Muscle layer of duodenum (tissue), 2 donors: ENCODE data around the gene GHRH.

Experiments used
- H3K27ac ChIP-seq: one replicate; pipeline ENCODE4 v1.7.0; 2013; ENCODE audit warnings: mild to moderate bottlenecking, low read length
- H3K27me3 ChIP-seq: one replicate; pipeline ENCODE4 v1.7.0; 2013; ENCODE audit warnings: low read depth, mild to moderate bottlenecking, control low read depth, low read length
- H3K36me3 ChIP-seq, 2 donors: one replicate each; pipeline ENCODE4 v1.7.0; 2013; ENCODE audit warnings: low read length in 2 of 2, control low read depth in 1 of 2, mild to moderate bottlenecking in 1 of 2; ENCODE audit not compliant: insufficient read depth in 2 of 2, control insufficient read depth in 1 of 2
- H3K4me1 ChIP-seq, 2 donors: one replicate each; pipeline ENCODE4 v1.7.0; 2013; ENCODE audit warnings: low read length in 2 of 2, mild to moderate bottlenecking in 2 of 2, control low read depth in 1 of 2, moderate library complexity in 1 of 2; ENCODE audit not compliant: insufficient read depth in 2 of 2, control insufficient read depth in 1 of 2
- H3K4me3 ChIP-seq, 2 donors: one replicate each; pipeline ENCODE4 v1.7.0; 2013; ENCODE audit warnings: low read length in 2 of 2, low read depth in 1 of 2, mild to moderate bottlenecking in 1 of 2
- H3K9me3 ChIP-seq, 2 donors: one replicate each; pipeline ENCODE4 v1.7.0; 2013; ENCODE audit warnings: low read length in 2 of 2, control low read depth in 1 of 2, mild to moderate bottlenecking in 1 of 2; ENCODE audit not compliant: control insufficient read depth in 1 of 2
- donor health status: healthy.

Gene GHRH

GRCh38 chr20:37233548-37234253 lies 27.9 kb downstream of the GHRH start:
- Histone ChIP-seq H3K27ac (no peak overlapping the region), H3K4me3 (no peak overlapping the region), H3K36me3 (peaks cover 82 to 90% of the 10 kb centered on the region in 2 donors), H3K4me1 (peaks cover 0 to 4% of the 10 kb centered on the region in 2 donors), H3K9me3 (no peaks in the 10 kb centered on the region), H3K27me3 (no peaks in the 10 kb centered on the region)

GRCh38 chr20:37231947-37232630 lies 29.5 kb downstream of the GHRH start:
- Histone ChIP-seq H3K4me1 (peaks cover 0 to 9% of the 10 kb centered on the region in 2 donors), H3K36me3 (peaks cover 89% of the 10 kb centered on the region in 2 donors), H3K9me3 (no peaks in the 10 kb centered on the region)

GRCh38 chr20:37230200-37230599 lies 31.4 kb downstream of the GHRH start:
- Histone ChIP-seq H3K4me3 (no peak overlapping the region), H3K9me3 (no peaks in the 10 kb centered on the region), H3K27ac (no peak overlapping the region), H3K4me1 (peaks cover 0 to 15% of the 10 kb centered on the region in 2 donors), H3K36me3 (peaks cover 86 to 89% of the 10 kb centered on the region in 2 donors), H3K27me3 (no peaks in the 10 kb centered on the region)

More at GRCh38 chr20:37231947-37232630, 29.5 kb downstream of the GHRH start:
- H3K27me3 ChIP-seq = no peaks in the 10 kb centered on the region
- H3K27ac ChIP-seq = no peak overlapping the region
- no peak overlapping the region for H3K4me3 ChIP-seq

- no peak overlapping the region for H3K27ac ChIP-seq
- H3K36me3 ChIP-seq = peaks cover 87 to 89% of the 10 kb centered on the region in 2 donors
- no peaks in the 10 kb centered on the region for H3K9me3 ChIP-seq
- no peaks in the 10 kb centered on the region for H3K27me3 ChIP-seq
- peaks cover 0 to 15% of the 10 kb centered on the region in 2 donors for H3K4me1 ChIP-seq
- no peak overlapping the region for H3K4me3 ChIP-seq
These were observed 32.3 kb downstream of the GHRH start for GRCh38 chr20:37229357-37229756.

GRCh38 chr20:37228656-37229055 lies 33.0 kb downstream of the GHRH start:
- no peak overlapping the region for H3K27ac ChIP-seq
- H3K27me3 ChIP-seq = no peaks in the 10 kb centered on the region
- H3K4me1 ChIP-seq = peaks cover 0 to 15% of the 10 kb centered on the region in 2 donors
- H3K4me3 ChIP-seq = no peak overlapping the region
- H3K36me3 ChIP-seq = peaks cover 87 to 89% of the 10 kb centered on the region in 2 donors
- H3K9me3 ChIP-seq = no peaks in the 10 kb centered on the region

GRCh38 chr20:37228082-37228481 lies 33.5 kb downstream of the GHRH start:
- Histone ChIP-seq H3K4me1 (peaks cover 0 to 15% of the 10 kb centered on the region in 2 donors), H3K27me3 (no peaks in the 10 kb centered on the region), H3K36me3 (peaks cover 83 to 84% of the 10 kb centered on the region in 2 donors), H3K9me3 (no peaks in the 10 kb centered on the region), H3K27ac (no peak overlapping the region), H3K4me3 (no peak overlapping the region)

GRCh38 chr20:37226889-37227288 lies 34.7 kb downstream of the GHRH start:
- no peak overlapping the region for H3K4me3 ChIP-seq
- no peaks in the 10 kb centered on the region for H3K27me3 ChIP-seq
- peaks cover 73 to 78% of the 10 kb centered on the region in 2 donors for H3K36me3 ChIP-seq
- H3K9me3 ChIP-seq = no peaks in the 10 kb centered on the region
- H3K4me1 ChIP-seq = peaks cover 0 to 19% of the 10 kb centered on the region in 2 donors
- peak overlapping the region; percentile 20 for H3K27ac ChIP-seq

- no peak overlapping the region for H3K4me3 ChIP-seq
- H3K27me3 ChIP-seq = no peaks in the 10 kb centered on the region
- H3K9me3 ChIP-seq = no peaks in the 10 kb centered on the region
- H3K27ac ChIP-seq = no peak overlapping the region
- peaks cover 0 to 35% of the 10 kb centered on the region in 2 donors for H3K4me1 ChIP-seq
- peaks cover 60 to 63% of the 10 kb centered on the region in 2 donors for H3K36me3 ChIP-seq
These were observed 36.5 kb downstream of the GHRH start for GRCh38 chr20:37225146-37225545.

- H3K4me1 ChIP-seq = peaks cover 0 to 39% of the 10 kb centered on the region in 2 donors
- H3K36me3 ChIP-seq = peaks cover 44 to 54% of the 10 kb centered on the region in 2 donors
- no peak overlapping the region for H3K4me3 ChIP-seq
- H3K9me3 ChIP-seq = no peaks in the 10 kb centered on the region
- H3K27ac ChIP-seq = no peak overlapping the region
- no peaks in the 10 kb centered on the region for H3K27me3 ChIP-seq
These were observed 38.6 kb downstream of the GHRH start for GRCh38 chr20:37223053-37223452.

GRCh38 chr20:37222086-37222485 lies 39.5 kb downstream of the GHRH start:
- Histone ChIP-seq H3K4me3 (no peak overlapping the region), H3K27ac (no peak overlapping the region), H3K36me3 (peaks cover 37 to 44% of the 10 kb centered on the region in 2 donors), H3K9me3 (no peaks in the 10 kb centered on the region), H3K27me3 (no peaks in the 10 kb centered on the region), H3K4me1 (peaks cover 0 to 30% of the 10 kb centered on the region in 2 donors)

GRCh38 chr20:37220731-37221130 lies 40.9 kb downstream of the GHRH start:
- Histone ChIP-seq H3K4me1 (peaks cover 0 to 24% of the 10 kb centered on the region in 2 donors), H3K9me3 (no peaks in the 10 kb centered on the region), H3K27ac (peak overlapping the region; percentile 47), H3K4me3 (no peak overlapping the region), H3K27me3 (no peaks in the 10 kb centered on the region), H3K36me3 (peaks cover 33 to 36% of the 10 kb centered on the region in 2 donors)
